PC-3 (cell line): ENCODE data around the gene IL1RAP. TPM values are rescaled to one million over a fixed set of nuclear protein-coding genes. Genes with fewer than 3 reads are reported as not detected.

ENCODE experiments used
- ATAC-seq: fragments of 200-7000 bp; cut with Tn5 transposase; 2 replicates; pipeline ENCODE4 v1.9.1; 2020; ENCODE audit warnings: mild to moderate bottlenecking, moderate library complexity
- BruUV-seq: library from RNA; stranded (reverse); fragments of 400-500 nt; replicated peaks from 2 replicates; lab custom pipeline; 2021; lab: Mats Ljungman, UMichigan
- CTCF ChIA-PET: fragments of 300-600 bp; sonication (Branson Sonifier 250); formaldehyde crosslinking; loops from one replicate; lab custom pipeline; 2022; ENCODE audit warnings: antibody characterized with exemption; lab: Charles Lee
- POLR2A ChIA-PET: fragments of 300-600 bp; sonication (Branson Sonifier 250); formaldehyde crosslinking; loops from one replicate; lab custom pipeline; 2022; ENCODE audit warnings: antibody characterized with exemption; ENCODE audit not compliant: unreplicated experiment; lab: Charles Lee
- DNase-seq: peaks from one replicate; pipeline ENCODE4 v3.0.0-alpha.2; 2015
- H2AFZ ChIP-seq: fragments of 300-600 bp; sonication (generic); 2 replicates; pipeline ENCODE4 v1.6.0; 2016; ENCODE audit warnings: antibody characterized with exemption, low read length
- H3F3A ChIP-seq: fragments of 300-600 bp; sonication (generic); one replicate; pipeline ENCODE4 v1.6.0; 2017; ENCODE audit warnings: antibody characterized with exemption, low read length, control low read depth, mild to moderate bottlenecking; ENCODE audit not compliant: unreplicated experiment
- H3K27ac ChIP-seq: fragments of 300-600 bp; sonication (generic); 2 replicates; pipeline ENCODE4 v1.5.1; 2016; ENCODE audit warnings: mild to moderate bottlenecking, low read length
- H3K27me3 ChIP-seq: fragments of 300-600 bp; sonication (generic); 2 replicates; pipeline ENCODE4 v1.6.1; 2016; ENCODE audit warnings: low read length, mixed read lengths
- H3K36me3 ChIP-seq: fragments of 300-600 bp; sonication (generic); 2 replicates; pipeline ENCODE4 v1.6.1; 2016; ENCODE audit warnings: low read depth, mixed run types, low read length, mixed read lengths
- H3K4me1 ChIP-seq: fragments of 300-600 bp; sonication (generic); 2 replicates; pipeline ENCODE4 v1.5.1; 2016; ENCODE audit warnings: low read length; ENCODE audit not compliant: insufficient read depth
- H3K4me2 ChIP-seq: fragments of 300-600 bp; sonication (generic); 2 replicates; pipeline ENCODE4 v1.6.0; 2016; ENCODE audit warnings: low read length
- H3K4me3 ChIP-seq: fragments of 300-600 bp; sonication (generic); 2 replicates; pipeline ENCODE4 v1.5.1; 2016; ENCODE audit warnings: mild to moderate bottlenecking, low read length, mixed read lengths
- H3K79me2 ChIP-seq: fragments of 300-600 bp; sonication (generic); 2 replicates; pipeline ENCODE4 v1.6.1; 2017; ENCODE audit warnings: low read length, mixed read lengths
- H3K9ac ChIP-seq: fragments of 300-600 bp; sonication (generic); 2 replicates; pipeline ENCODE4 v1.6.0; 2016; ENCODE audit warnings: mild to moderate bottlenecking, low read length
- H3K9me2 ChIP-seq: fragments of 300-600 bp; sonication (generic); replicated peaks from 2 replicates; pipeline ENCODE4 v1.6.1; 2016; ENCODE audit warnings: mixed run types, low read length, mixed read lengths
- H3K9me3 ChIP-seq: fragments of 300-600 bp; sonication (generic); 2 replicates; pipeline ENCODE4 v1.6.1; 2016; ENCODE audit warnings: low read length, mixed read lengths
- H4K20me1 ChIP-seq: fragments of 300-600 bp; sonication (generic); 2 replicates; pipeline ENCODE4 v1.6.1; 2016; ENCODE audit warnings: low read length, mixed read lengths
- CTCF ChIP-seq: fragments of 300-600 bp; sonication (generic); conservative IDR thresholded peaks from 2 replicates; pipeline ENCODE4 v1.5.1; 2017; ENCODE audit warnings: antibody characterized with exemption, low read depth, mild to moderate bottlenecking, low read length
- EZH2 ChIP-seq: fragments of 300-600 bp; sonication (generic); IDR thresholded peaks from one replicate; pipeline ENCODE4 v1.6.1; 2017; ENCODE audit warnings: antibody characterized with exemption, mild to moderate bottlenecking, low read length; ENCODE audit not compliant: unreplicated experiment
- EZH2phosphoT487 ChIP-seq: fragments of 300-600 bp; sonication (generic); IDR thresholded peaks from 2 replicates; pipeline ENCODE4 v1.6.1; 2018; ENCODE audit warnings: mild to moderate bottlenecking, antibody characterized with exemption, low read length, borderline replicate concordance
- intact Hi-C: fragments of 100-400 bp; cut with micrococcal nuclease; formaldehyde crosslinking; loops from 2 replicates; pipeline ENCODE4 v1.9.0; 2023
- total RNA-seq: library from RNA; depleted of rRNA; stranded (reverse); fragments of >200 nt; gene quantifications from 2 replicates; pipeline ENCODE4 v1.2.3, GENCODE V29; 2014

The IL1RAP gene
- total RNA-seq, 1 experiment from 2014 or later = 5.0 TPM

- intact Hi-C loops = no loop called here
- no peak for DNase-seq
Measured at GRCh38 chr3:190692256-190692655, 178.4 kb downstream of the IL1RAP start.

GRCh38 chr3:190694335-190695001 lies 180.6 kb downstream of the IL1RAP start:
- Histone ChIP-seq H3K4me1 (peaks cover 9% of the 10 kb centered on the region), H3F3A (no peaks in the 10 kb centered on the region), H3K4me2 (no peak overlapping the region), H3K9ac (no peak overlapping the region), H2AFZ (no peak overlapping the region), H4K20me1 (no peaks in the 10 kb centered on the region), H3K27me3 (no peaks in the 10 kb centered on the region), H3K27ac (no peak overlapping the region), H3K79me2 (no peaks in the 10 kb centered on the region), H3K36me3 (no peaks in the 10 kb centered on the region), H3K9me2 (no peaks in the 10 kb centered on the region), H3K9me3 (no peaks in the 10 kb centered on the region), H3K4me3 (no peak overlapping the region)
- CTCF ChIA-PET = no interaction called here
- intact Hi-C loops = loop anchor here (2.0 to 5.0 kb wide), 2 partner anchors 250 to 467 kb away; no protein-coding TSS in a partner anchor
- TF ChIP-seq EZH2 (no peak), EZH2phosphoT487 (no peak), CTCF (no peak)
- DNase-seq (no peak), ATAC-seq (no peak)
- no TSS peak for BruUV-seq
- POLR2A ChIA-PET = interaction anchor here (0.6 to 0.7 kb wide), 2 partner anchors 102 to 108 kb away, joined by 4 to 8 read pairs; no protein-coding TSS in a partner anchor

More at GRCh38 chr3:190692256-190692655, 178.4 kb downstream of the IL1RAP start:
- H3K9ac ChIP-seq = no peak overlapping the region
- H3F3A ChIP-seq = no peaks in the 10 kb centered on the region
- TF ChIP-seq EZH2phosphoT487 (no peak), EZH2 (no peak), CTCF (no peak)
- no peak overlapping the region for H3K27ac ChIP-seq
- H3K4me2 ChIP-seq = no peak overlapping the region
- ChIA-PET CTCF (no interaction called here), POLR2A (no interaction called here)
- no peaks in the 10 kb centered on the region for H3K4me1 ChIP-seq
- H3K79me2 ChIP-seq = no peaks in the 10 kb centered on the region
- H3K9me3 ChIP-seq = 0 out of 2 replicates have a peak, but pooled peaks cover 4% of the 10 kb centered on the region
- no peak overlapping the region for H3K4me3 ChIP-seq
- no peaks in the 10 kb centered on the region for H3K36me3 ChIP-seq
- no peaks in the 10 kb centered on the region for H3K9me2 ChIP-seq
- no peaks in the 10 kb centered on the region for H3K27me3 ChIP-seq
- no TSS peak for BruUV-seq
- no peak overlapping the region for H2AFZ ChIP-seq
- H4K20me1 ChIP-seq = no peaks in the 10 kb centered on the region
- ATAC-seq = no peak

GRCh38 chr3:190695225-190695624 lies 181.3 kb downstream of the IL1RAP start:
- DNase-seq (no peak), ATAC-seq (no peak)
- H3K9me3 ChIP-seq = no peaks in the 10 kb centered on the region
- H3K4me3 ChIP-seq = no peak overlapping the region
- TF ChIP-seq EZH2 (no peak), CTCF (no peak), EZH2phosphoT487 (no peak)
- no peak overlapping the region for H2AFZ ChIP-seq
- ChIA-PET POLR2A (interaction anchor here (0.6 to 0.7 kb wide), 2 partner anchors 102 to 109 kb away, joined by 4 to 8 read pairs; no protein-coding TSS in a partner anchor), CTCF (no interaction called here)
- no peaks in the 10 kb centered on the region for H3K9me2 ChIP-seq
- H3K4me2 ChIP-seq = no peak overlapping the region
- no peaks in the 10 kb centered on the region for H4K20me1 ChIP-seq
- no peaks in the 10 kb centered on the region for H3K27me3 ChIP-seq
- intact Hi-C loops = loop anchor here (2.0 to 5.0 kb wide), 2 partner anchors 250 to 468 kb away; no protein-coding TSS in a partner anchor
- no peaks in the 10 kb centered on the region for H3K36me3 ChIP-seq
- no peak overlapping the region for H3K27ac ChIP-seq
- no TSS peak for BruUV-seq
- no peak overlapping the region for H3K9ac ChIP-seq
- H3F3A ChIP-seq = no peaks in the 10 kb centered on the region
- H3K79me2 ChIP-seq = no peaks in the 10 kb centered on the region
- H3K4me1 ChIP-seq = peaks cover 9% of the 10 kb centered on the region
